HG03571 (cell line): ENCODE data around the gene MINDY4.

Source experiments
- ATAC-seq: cut with Tn5 transposase; IDR thresholded peaks from one replicate; pipeline ENCODE4 v1.9.1; 2021; ENCODE audit not compliant: unreplicated experiment

Gene MINDY4

GRCh38 chr7:30771880-30772425 is 736 bp downstream of the MINDY4 start:
- no peak for ATAC-seq

GRCh38 chr7:30772984-30773383 is 1.8 kb downstream of the MINDY4 start:
- ATAC-seq = no peak

GRCh38 chr7:30775992-30776391 is 4.8 kb downstream of the MINDY4 start:
- no peak for ATAC-seq

- no peak for ATAC-seq
Measured at GRCh38 chr7:30776971-30777370, 5.8 kb downstream of the MINDY4 start.

- ATAC-seq = no peak
Measured at GRCh38 chr7:30778255-30779025, 7.2 kb downstream of the MINDY4 start.

GRCh38 chr7:30779574-30779973 is 8.4 kb downstream of the MINDY4 start:
- ATAC-seq = no peak

- ATAC-seq = no peak
Measured at GRCh38 chr7:30780941-30781340, 9.7 kb downstream of the MINDY4 start.

GRCh38 chr7:30782690-30783089 is 11.5 kb downstream of the MINDY4 start:
- ATAC-seq = no peak

GRCh38 chr7:30785786-30786185 is 14.6 kb downstream of the MINDY4 start:
- no peak for ATAC-seq

- ATAC-seq = no peak
Measured at GRCh38 chr7:30787486-30787885, 16.3 kb downstream of the MINDY4 start.

- ATAC-seq = no peak
Measured at GRCh38 chr7:30788640-30789333, 17.6 kb downstream of the MINDY4 start.

- ATAC-seq = no peak
Measured at GRCh38 chr7:30789334-30789711, 18.1 kb downstream of the MINDY4 start.

GRCh38 chr7:30790356-30790755 is 19.1 kb downstream of the MINDY4 start:
- no peak for ATAC-seq

- no peak for ATAC-seq
Measured at GRCh38 chr7:30791114-30791513, 19.9 kb downstream of the MINDY4 start.

- no peak for ATAC-seq
Measured at GRCh38 chr7:30795161-30795948, 24.1 kb downstream of the MINDY4 start.

GRCh38 chr7:30796105-30796869 is 25.1 kb downstream of the MINDY4 start:
- ATAC-seq = no peak

GRCh38 chr7:30797176-30798040 is 26.2 kb downstream of the MINDY4 start:
- no peak for ATAC-seq

- ATAC-seq = peak; percentile 76
Measured at GRCh38 chr7:30799206-30799975, 28.2 kb downstream of the MINDY4 start.
